SKM-1 treated with dmso at 0.1 percent for 144 hours (cell line): ENCODE data around the gene NEAT1.
A peak's percentile ranks its signal among the peaks of the same experiment; 100 is the strongest.

Experiments
- DNase-seq: peaks from one replicate; lab custom pipeline; 2025; ENCODE audit not compliant: unreplicated experiment; lab: John Stamatoyannopoulos, UW

The NEAT1 gene

DNA sequence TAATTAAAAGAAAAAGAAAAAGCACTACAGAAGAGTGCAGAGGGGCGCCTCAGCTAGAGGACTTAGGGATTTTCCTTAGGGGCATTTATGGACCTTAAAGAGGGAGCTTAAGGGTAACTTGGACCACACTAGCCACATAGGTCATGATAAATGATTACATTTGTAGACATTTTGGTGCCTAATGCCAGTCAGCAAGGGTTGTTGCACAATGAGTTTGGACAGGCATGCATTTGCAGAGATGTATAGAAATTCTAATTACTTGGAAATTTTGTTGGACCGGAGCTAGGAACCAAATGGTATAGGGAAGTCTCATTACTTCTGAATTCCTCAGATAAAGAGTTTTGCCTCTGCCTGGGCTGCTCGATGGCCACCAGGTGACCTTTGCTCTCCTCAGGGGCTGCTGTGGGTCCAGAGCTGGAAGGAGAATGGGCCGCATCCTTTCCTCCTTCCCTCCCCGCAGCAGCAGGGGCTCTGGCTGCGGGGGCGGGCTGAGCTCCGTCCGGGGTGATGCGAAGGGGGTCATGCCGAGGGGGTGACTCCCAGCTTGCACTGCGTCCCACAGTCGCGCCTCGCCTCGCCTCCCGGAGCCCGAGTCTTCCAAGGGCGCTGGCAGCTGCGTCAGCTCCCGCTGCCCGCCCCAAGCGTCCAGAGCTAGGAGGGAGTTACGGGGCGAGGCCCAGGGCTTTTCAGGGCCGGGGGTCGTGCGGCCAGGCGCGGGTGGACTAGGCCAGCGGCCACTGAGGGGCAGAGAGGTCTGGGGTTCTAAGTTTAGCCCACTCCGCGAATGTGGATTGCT lies 56.0 kb downstream of the NEAT1 start:
- no peak for DNase-seq

DNA sequence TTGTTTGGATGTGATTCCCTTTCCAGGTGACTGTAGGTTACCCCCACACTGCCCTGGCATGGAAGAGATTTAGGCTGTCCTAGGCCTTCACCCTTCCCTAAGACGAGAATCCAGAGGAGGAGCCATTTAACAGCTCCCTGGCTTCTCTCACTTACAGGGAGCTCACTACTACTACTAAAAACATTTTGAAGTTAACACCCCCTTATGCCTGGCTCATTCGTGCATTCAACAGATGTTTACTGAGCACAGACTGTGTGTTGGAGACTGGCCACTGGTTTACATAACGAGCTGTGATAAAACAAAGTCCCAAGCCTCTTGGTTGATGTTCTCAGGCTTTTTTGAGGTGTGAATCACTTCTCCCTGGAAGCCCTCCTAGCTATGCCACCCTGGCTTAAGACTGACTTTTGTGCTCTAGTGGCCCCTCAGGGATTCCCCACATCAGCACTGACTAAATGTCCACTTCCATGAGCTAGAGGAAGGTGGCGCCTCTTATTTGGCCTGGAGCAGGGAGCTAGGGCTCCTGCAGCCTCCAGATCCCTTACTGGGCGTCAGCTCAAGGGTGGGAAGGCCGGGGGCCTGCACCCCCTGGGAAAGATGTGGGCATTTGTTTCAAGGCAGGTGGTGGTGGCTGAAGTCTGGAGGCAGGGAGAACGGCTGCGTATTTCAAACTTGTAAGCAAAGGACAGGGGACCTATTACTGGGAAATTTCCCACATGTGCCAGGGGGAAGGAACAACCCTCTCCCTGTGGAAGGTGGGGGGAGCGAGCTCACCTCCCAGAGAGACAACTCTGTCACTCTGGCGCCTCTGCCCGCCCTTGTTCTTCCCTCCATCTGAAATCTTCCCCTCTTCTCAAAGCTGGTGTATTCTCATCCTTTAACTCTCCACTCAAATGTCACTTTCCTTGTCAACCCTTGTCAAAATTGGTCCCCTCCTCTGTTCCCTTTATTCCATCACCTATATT lies 56.9 kb downstream of the NEAT1 start:
- no peak for DNase-seq

DNA sequence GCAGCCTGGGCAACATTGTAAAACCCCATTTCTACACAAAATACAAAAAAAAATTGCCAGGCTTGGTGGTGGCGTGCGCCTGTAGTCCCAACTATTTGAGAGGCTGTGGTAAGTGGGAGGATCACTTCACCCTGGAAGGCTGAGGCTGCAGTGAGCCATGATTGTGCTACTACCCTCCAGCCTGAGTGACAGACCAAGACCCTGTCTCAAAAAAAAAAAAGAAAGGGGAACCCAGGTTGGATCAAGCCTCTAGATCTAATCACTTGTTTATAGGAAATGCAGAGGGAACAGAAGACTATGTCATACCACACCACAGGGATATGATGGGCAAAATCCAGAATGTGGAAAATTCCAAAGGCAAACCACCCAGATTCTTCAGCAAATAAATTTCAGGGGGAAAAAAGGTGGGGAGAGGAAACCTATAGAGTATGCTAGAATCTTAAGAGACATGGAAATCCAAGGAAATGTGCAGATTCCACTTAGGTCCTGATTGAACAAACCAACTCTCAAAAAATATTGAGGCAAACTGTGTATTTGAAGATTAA lies 59.8 kb downstream of the NEAT1 start:
- DNase-seq = no peak

DNA sequence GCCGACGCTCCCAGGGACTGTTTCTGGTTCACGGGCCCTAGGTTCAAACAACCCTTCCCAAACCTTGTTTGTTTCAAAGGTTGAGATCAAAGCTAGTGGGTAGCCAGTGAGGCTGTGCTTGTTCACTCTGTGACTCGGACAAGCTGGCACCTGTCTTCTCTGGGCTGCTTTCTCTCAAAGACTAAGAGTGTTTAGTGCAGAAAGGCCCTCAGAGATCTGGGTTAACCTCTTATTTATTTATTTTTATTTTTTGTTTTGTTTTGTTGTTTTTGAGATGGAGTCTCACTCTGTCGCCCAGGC lies 63.3 kb downstream of the NEAT1 start:
- DNase-seq = no peak

DNA sequence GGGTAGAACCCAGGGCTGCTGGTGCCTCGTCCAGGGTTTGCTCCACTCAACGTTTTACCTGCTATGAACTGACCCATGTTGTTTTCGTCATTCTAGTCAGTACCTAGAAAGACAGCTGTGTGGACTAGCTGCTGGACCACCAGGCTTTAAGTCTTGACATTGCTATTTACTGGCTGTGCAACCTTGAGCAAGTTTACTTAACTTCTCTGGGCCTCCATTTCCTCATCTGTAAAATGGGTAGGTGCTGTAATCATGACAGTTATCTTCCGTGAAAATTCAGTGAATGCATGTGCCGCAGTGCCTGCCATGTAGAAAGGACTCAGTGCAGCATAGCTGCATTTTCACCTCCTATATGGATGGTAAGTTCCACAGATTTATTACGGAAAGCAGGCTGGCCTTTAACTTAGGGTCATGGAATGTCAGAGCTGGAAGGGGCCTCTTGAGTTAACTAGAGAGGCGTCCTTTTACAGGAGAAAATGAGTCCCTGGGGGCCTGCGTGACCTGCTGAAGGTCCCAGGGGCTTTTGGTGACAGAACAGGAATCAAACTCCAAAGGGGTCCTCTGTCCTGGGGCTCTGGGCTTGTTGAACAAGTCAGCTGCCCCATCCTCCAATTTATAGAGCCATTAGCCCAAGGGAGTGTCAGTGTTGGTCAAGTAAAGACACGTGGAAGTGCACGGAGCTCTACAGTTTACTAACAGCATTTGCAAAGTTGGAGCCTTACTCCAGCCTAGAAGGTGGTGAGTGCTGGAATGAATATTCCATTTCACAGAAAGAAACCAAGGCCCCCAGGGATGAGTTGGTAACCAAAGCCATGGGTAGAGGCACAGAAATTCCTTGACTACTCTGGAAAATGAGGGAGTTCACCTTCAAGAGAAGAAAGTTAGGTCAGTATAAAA lies 64.2 kb downstream of the NEAT1 start:
- DNase-seq = no peak

DNA sequence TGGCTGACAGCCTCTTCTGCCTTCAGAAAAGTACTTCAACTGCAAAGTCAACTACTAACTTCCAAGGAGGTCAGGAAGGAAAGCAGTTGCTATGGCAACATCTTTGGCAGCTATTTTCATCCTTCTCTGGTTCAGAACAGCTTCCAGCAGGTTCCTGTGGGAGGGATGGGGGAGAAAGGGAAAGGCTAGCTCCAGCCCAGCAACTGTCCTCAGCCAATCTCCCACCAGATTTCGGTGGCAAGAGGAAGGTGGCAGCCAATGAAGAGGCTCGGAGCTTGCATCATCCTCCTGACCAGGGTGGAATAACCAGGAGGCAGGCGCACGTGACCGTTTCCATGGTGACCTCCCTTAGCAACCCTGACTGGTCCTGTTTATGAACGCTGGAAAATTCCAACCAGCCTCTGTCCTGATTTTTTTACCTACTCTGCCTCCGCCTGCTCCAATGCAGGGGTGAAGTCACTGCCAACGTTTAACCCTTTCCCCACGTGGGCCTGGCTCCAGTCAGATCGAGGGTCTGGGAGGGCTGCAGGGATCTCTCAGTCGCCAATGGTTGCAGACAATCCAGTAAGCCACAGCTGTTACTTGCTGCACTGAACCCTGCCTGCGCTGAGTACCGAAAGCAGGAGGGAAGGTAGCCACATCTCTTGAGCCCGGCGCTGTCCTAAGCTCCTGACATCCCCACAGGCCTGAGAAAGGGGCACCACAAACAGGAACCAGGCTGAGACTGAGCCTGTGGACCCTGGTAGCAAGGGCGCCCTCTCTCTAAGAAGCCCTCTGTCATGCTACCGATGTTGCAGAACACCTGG lies 65.1 kb downstream of the NEAT1 start:
- DNase-seq = peak; percentile 93

DNA sequence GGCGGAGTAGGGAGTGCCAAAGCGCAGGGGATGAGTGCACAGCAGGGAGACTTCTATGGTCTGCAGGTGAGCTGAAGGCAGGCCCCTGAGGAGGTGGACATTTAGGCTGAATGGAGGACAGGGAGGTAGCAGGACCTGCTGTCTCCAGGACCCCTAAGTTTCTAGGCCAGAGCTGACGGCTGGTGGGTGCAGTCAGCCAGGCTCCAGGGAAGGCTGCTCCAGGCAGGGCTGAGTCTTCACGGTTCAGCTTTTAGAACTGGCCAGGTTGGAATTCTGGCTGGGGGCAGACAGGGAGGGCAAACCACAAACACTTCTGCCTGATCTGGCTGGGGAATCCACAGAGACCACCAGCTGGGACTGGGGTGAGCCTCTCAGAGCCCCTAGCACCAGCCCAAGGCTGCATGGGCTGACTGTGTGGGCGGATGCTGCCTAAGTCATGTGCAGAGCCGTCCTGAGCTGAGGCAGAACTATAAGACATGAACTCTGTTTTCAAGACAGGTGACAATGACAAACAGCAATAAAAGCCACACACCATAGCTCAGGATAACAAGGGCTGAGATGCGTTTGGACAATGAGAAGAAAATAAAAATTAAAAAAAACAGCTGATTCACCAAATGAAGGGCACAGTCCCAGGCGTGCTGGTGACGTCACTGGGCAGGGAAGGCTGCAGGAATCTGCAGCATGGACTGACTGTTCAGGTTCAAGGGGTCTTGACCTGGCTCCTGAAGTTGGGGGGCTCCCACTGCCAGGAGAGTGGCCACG lies 65.9 kb downstream of the NEAT1 start:
- no peak for DNase-seq

DNA sequence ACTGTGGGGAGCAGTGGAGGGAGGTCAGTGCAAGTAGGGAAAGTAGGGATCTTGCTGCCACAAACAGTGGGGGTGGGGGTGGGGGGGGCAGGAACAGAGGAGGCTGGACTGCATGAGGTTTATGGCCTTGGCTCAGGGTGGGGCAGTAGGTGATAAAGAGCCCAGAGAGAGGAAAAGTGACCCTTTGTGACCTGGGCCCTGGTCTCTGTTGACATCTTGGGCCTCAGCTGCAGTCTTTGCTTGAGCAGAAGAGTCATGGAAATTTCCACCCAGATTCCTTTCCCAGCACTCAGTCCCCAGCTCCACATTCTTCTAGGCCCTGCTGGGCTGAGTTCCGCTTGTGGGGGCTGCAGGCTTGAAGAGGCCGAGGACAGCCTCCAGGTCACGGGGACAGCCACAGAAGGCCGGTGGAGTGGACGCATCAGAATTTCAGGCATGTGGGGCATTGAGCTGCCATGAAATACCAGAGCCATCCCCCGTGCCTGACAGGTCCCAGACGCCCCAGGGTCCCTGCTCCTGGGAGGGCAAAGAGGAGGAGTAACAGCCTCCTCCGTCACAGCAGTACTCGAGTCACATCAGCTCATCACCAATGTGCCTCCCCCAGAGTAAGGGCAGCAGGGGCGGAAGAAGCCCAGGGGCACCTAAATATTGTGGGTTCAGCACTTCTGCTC lies 66.6 kb downstream of the NEAT1 start:
- DNase-seq = no peak

DNA sequence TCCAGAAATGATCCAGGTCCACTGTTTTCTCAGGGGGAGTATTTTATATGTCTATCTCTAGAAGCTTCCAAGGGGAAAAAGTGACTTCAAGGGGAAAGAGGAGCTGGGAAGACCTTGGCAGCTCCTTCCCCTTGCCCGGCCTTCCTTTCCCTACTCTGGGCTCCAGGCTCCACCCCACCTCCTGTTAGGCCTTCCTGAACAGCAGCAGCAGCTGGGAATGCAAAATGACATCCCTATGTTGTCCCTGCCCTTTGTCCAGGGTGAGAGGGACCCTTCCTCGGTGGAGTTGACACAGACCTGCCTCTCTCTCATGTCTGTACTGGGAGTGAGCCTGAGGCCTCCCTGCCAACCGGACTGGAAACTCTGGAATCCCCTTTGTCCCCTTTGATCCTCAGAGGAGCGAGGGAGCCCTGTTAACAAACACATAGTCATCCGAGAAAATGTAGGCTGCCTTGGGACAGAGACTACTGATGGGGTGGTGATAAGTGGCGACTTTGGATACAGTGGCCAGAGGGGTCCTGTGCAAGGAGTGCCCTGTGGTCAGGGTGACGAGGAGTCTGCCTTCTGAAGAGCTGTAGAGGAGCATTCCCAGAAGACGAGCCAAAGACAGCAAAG lies 67.2 kb downstream of the NEAT1 start:
- no peak for DNase-seq

DNA sequence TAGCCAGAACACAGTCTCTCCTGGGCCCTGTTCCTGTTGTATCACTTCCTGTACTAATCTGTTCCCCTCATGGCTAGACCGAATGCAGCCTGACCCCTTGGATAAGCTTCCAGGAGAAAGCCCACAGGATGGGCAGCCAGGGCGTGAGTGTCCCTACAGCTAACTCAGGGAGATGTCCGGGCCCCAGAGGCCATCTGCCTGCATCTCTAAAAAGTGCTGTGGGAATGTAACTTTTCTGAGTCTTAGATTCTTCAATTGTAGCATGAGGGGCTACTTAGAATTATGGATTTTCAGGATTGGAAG lies 68.5 kb downstream of the NEAT1 start:
- DNase-seq = no peak

DNA sequence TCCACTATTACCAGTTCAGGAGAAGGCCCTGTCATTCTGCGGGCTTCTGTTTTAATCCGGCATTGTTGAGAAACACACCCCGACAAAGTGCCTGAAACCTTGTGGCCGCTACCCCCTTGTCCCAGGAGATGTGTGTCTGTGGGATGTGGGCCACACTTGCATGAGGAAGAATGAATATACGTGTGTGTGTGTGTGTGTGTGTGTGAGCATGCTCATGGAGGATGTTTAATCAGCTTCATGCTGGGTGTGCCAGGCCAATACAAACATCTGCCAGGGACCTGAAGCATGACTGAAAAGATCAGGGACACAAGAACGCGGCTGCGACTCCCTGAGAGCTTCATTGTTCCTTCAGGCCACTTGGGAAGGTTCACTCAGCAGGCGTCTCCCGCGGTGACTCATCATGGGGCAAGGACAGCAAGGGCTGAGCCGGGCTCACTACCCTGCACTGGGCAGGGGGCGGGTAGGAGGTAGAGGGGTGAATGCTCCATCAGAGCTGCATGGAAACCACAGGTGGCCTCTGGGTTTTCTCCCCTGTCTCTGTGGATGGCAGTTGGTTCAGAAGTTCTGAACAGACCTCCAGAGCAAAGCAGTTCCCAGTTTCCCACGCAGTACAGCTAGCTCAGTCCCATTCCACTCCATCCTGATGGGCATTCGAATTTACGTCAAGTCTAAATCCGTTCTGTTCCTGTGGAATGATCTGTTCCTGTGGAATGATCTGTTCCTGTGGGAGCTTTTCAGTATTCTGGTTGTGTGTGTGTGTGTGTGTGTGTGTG lies 69.2 kb downstream of the NEAT1 start:
- DNase-seq = no peak

DNA sequence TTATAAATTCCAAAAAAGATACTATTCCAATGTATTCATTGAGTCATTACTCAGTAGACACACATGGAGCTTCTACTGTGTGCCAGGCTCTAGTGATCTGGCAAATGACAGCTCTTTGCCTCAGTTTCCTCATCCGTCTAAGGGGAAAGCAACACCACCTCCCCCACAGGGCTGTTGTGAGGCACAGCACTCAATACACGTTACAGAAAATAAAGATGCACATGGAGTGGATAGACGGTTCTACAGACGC lies 69.7 kb downstream of the NEAT1 start:
- no peak for DNase-seq

DNA sequence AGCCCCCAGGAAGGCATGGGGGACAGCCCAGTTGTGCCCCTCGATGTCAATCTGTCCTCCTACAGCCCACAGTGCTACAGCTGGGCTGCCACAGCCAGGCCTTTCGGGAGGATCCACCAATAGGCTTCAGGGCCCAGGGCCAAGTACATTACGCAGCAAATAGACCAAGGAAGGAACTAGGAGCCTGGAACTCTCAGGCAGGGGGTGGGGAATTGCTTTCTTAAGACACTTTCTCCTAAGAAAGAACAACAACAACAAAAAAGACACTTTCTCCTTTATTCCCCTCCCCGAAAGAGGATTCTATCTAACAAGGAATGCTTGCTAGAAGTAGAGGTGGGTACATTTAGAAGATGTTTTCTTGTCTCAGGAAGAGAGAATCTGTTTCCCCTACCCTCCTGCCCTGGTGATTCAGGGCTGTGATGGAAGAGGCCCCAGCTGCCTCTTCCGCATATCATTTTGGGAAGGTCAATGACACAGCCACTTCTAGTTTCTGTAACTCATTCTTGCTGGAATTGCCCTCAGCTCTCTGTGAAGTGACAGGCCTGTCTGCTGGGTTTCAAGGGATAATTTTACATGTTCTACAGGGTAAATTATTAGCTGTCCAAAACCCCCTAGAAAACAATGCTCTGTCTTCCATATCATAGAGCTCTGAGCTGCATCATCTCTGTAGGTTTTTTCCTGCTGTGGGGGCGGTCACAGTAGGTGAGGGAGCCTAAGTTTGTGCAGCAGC lies 70.2 kb downstream of the NEAT1 start:
- DNase-seq = peak; percentile 71

DNA sequence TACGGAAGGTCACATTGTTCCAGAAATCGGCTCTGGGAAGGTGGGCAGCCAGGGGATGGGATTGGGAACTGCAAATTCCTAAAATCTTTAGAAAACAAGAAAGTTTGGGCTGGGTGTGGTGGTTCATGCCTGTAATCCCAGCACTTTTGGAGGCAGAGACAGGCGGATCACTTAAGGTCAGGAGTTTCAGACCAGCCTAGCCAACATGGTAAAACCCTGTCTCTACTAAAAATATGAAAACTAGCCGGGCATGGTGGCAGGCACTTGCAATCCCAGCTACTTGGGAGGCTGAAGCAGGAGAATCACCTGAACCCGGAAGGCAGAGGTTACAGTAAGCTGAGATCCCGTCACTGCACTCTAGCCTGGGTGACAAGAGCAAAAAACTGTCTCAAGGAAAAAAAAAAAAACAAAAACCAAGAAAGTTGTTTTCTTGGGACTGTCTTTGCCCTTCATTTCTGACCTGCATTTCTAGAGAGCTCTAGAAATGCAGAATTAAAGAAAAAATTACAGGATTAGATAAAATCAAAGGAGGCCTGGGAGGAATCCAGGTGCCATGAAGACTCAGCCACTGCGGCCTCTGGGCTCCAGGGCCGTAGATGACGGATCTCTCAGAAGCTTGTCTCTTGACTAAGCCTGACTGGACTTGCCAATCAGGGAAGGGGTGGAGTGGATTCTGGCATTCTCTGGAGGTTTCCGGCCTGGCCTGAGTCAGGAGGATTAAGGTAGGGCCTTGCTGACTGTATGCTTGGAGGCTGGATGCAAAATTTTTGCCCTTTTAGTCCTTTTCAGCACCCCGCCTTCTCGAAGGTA lies 71.0 kb downstream of the NEAT1 start:
- DNase-seq = no peak
